Mammary epithelial cell (primary cell): ENCODE results near the gene SRPK2.

Experiments used
- CTCF ChIP-seq, 2 donors: IDR thresholded peaks in 1 of 2; conservative IDR thresholded peaks in 1 of 2; 2 replicates each; pipeline ENCODE4 v1.5.1; 2011 to 2012; ENCODE audit warnings: inconsistent platforms in 2 of 2, low read length in 2 of 2, mild to moderate bottlenecking in 2 of 2, control low read depth in 1 of 2, low read depth in 1 of 2; ENCODE audit not compliant: insufficient read depth in 1 of 2; ENCODE audit errors: extremely low read depth in 1 of 2
- EZH2 ChIP-seq: IDR thresholded peaks from 2 replicates; pipeline ENCODE4 v1.6.1; 2012; ENCODE audit warnings: low read length, inconsistent platforms, borderline replicate concordance

DNA sequence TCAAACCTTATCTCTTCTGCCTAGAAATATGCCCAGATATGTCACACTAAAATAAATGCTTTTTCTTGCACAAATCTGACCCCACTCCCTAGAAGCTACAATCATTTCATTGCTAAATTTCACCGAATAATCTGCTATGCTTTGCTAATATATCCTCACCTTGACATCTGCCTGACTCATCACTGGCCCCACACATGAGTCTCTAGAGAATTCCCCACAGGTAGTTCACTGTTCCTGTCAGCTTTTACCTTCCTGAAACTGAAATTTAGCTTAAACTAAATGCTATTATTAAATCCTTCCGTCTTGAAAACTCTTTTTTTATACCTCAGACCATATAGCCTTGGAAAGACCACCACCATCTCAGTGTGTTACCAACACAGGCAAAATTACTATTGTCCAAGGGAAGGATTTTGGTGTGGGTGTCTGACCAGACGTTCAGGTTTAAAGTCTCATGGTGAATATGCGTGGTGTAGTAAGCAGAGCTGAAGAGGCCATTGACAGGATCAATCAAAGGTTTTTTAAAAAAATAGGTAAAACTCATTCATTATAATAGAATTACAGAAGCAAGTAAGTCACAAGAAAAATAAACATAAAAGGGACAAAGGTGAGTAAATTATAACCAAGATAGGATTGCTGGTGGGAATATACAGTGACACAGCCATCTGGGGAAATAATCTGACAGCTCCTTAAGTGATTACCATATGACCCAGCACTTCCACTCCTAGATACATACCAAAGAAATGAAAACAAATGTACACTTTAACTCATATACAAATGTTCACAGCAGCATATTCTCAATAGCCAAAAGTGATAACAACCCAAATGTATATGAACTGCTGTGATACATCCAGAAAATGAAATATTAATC lies 201.2 kb downstream of the SRPK2 start:
- TF ChIP-seq EZH2, result no peak
- no peak for TF ChIP-seq CTCF (conservative IDR thresholded peaks at IDR 0.05 in 1 of 2, IDR thresholded peaks at IDR 0.05 in 1 of 2; ENCODE audit: extremely low read depth in 1 of 2, insufficient read depth in 1 of 2, low read depth in 1 of 2, low read length in 2 of 2)
